ENCODE results near the gene TELO2.

Gene TELO2

DNA sequence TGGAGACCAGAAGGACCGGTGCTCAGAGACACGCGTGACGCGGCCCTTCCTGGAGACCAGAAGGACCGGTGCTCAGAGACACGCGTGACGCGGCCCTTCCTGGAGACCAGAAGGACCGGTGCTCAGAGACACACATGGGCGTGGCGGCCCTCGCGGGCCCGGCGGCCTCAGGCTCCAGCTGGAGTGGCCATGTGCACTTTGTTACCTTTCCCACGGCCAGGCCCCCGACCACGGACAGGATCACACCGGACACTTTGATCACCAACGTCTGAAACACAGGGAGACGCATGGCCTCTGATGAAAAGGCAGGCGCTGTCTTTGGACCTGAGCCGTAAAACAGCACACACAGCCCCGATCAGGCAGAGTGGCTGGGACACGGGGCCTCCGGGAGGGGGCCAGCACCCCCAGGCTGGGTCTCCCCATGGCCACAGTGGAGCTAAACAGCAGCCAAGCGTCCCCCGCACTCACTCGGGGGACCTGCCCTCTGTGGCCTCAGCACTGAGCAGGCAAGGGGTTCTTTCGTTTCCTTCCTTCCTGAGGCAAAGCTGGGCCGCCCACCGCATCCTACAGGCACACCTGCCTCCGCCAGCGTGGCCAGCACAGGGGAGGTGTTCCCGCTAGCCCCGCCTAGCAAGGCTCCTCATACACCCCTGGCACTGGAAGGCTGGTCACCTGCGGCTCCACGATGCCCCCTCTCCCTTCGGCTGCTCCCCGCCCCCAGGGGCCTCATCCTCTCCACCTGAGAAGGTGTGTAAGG is 35.5 kb upstream of the TELO2 start:
- in situ Hi-C loops (cut with MboI; ENCODE audit: low pct_unique_long_range_greater_than_20kb, low sequenced_read_pairs, unreplicated experiment): no loop called here
- no peak for DNase-seq (ENCODE audit: low spot score)
- TF ChIP-seq, protein P1, sequence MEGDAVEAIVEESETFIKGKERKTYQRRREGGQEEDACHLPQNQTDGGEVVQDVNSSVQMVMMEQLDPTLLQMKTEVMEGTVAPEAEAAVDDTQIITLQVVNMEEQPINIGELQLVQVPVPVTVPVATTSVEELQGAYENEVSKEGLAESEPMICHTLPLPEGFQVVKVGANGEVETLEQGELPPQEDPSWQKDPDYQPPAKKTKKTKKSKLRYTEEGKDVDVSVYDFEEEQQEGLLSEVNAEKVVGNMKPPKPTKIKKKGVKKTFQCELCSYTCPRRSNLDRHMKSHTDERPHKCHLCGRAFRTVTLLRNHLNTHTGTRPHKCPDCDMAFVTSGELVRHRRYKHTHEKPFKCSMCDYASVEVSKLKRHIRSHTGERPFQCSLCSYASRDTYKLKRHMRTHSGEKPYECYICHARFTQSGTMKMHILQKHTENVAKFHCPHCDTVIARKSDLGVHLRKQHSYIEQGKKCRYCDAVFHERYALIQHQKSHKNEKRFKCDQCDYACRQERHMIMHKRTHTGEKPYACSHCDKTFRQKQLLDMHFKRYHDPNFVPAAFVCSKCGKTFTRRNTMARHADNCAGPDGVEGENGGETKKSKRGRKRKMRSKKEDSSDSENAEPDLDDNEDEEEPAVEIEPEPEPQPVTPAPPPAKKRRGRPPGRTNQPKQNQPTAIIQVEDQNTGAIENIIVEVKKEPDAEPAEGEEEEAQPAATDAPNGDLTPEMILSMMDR (IDR thresholded peaks at IDR 0.05; ENCODE audit: extremely low read depth, insufficient read depth, missing control alignments): no peak

DNA sequence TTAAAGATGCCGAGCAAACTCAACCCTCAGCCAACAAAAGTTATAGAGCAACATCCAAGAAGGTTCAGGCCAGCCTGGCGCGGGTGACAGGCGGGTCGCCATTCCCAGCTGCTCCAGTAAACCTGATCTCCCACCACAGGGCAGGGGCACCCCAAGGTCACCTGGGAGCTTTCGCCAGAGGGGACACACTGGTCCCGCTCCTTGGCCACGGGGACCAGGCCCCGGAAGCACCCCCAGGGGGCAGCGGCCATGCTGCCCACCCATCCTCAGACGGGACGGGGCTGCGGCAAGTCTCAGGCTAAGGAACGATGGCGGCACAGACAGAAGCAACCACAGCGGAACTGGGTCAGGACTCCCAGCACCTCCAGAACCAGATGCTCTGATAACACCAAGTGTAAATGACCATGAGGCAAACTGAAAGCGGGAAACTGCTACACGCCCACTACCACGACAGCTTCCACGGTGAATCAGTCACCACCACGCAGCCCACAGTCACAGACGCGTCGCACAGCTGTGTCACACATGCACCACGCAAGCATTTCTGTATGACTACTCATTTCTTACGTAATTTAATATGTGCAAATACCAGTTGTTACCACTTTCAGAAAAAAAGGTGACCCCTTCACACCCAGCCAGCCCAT is 34.7 kb upstream of the TELO2 start:
- in situ Hi-C loops (cut with MboI; ENCODE audit: low pct_unique_long_range_greater_than_20kb, low sequenced_read_pairs, unreplicated experiment): no loop called here
- TF ChIP-seq, protein P1 (IDR thresholded peaks at IDR 0.05; ENCODE audit: extremely low read depth, insufficient read depth, missing control alignments): no peak
- DNase-seq (ENCODE audit: low spot score): no peak

DNA sequence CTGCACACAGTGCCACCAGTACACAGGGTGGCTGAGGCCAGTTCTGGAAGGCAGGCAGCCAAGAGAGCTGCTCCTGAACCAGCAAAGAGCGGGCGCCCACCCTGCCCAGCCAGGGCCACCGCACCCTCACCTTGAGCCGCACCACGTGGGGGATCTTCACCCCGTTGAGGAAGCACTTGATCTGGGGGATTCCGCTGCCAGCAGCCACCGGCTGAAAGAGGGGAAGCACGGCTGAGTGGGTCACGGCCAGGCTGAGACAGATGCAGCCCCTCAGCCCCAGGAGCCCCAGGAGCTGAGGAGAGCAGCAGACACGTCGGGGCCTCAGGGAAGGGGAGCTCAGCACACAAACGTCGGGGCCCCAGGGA is 34.2 kb upstream of the TELO2 start:
- DNase-seq (ENCODE audit: low spot score): peak; percentile 82
- in situ Hi-C loops (cut with MboI; ENCODE audit: low pct_unique_long_range_greater_than_20kb, low sequenced_read_pairs, unreplicated experiment): no loop called here
- TF ChIP-seq, protein P1 (IDR thresholded peaks at IDR 0.05; ENCODE audit: extremely low read depth, insufficient read depth, missing control alignments): no peak

DNA sequence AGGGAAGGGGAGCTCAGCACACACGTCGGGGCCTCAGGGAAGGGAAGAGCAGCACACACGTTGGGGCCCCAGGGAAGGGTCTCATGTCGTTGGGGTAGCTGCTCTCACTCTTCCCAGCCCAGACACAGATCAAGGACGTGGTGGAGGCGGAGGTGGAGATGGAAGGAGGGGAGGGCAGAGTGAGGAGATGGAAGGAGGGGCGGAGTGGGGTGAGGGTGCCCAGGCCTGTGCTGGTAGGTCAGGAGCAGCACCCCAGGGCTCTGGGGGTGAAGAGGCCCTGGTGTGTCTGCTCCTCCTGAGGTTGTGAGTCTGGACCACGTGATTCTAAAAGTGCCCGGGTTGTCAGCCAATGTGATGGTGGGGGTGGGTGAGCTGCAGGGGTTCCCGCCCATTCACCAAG is 33.2 kb upstream of the TELO2 start:
- no peak for DNase-seq (ENCODE audit: low spot score)
- TF ChIP-seq, protein P1 (IDR thresholded peaks at IDR 0.05; ENCODE audit: extremely low read depth, insufficient read depth, missing control alignments): no peak
- in situ Hi-C loops (cut with MboI; ENCODE audit: low pct_unique_long_range_greater_than_20kb, low sequenced_read_pairs, unreplicated experiment): no loop called here

DNA sequence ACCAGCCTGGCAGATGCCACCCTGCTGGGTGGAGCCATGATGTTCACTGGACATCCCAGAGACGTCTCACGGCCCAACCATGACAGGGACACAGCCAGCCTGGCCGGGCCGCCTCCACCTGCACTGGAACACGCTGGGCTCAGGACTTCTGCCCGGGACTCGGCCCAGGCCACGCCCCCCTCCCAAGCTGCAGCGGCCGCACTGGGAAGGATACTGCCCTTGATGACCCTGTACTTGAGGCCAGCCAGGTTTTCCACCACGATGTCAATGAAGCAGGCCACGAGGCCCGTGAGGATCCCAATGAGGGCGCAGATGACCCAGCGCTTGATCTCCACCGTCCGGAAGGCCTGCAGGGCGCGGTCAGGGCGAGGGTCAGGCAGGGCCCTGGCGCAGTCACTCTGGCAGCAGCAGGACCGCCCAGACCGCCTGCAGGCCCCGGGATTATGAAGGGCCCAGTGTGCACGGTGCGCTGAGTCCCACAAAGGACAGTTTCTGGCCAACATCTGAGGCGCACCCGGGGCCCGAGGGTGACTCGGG is 32.5 kb upstream of the TELO2 start:
- TF ChIP-seq, protein P1 (IDR thresholded peaks at IDR 0.05; ENCODE audit: extremely low read depth, insufficient read depth, missing control alignments): no peak
- in situ Hi-C loops (cut with MboI; ENCODE audit: low pct_unique_long_range_greater_than_20kb, low sequenced_read_pairs, unreplicated experiment): no loop called here
- no peak for DNase-seq (ENCODE audit: low spot score)

DNA sequence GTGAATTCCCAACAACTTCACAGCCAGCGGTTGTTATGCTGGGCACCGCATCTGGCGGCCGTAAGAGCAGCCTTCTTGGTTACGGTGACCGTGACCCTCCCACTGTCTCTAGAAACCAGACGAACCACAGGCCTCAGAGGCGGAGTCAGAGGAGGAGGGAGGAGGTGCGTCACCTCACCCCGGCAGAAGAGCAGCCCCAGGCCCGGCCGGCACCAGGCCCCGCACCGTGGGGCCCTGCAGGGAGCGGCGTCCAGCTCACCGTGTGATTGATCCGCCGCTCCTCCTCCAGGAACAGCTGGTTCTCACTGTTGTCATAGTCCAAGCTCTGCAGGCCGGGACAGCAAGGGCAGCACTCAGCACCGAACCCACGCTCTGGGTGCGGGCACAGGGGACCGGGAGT is 32.0 kb upstream of the TELO2 start:
- TF ChIP-seq, protein P1 (IDR thresholded peaks at IDR 0.05; ENCODE audit: extremely low read depth, insufficient read depth, missing control alignments): no peak
- DNase-seq (ENCODE audit: low spot score): no peak
- in situ Hi-C loops (cut with MboI; ENCODE audit: low pct_unique_long_range_greater_than_20kb, low sequenced_read_pairs, unreplicated experiment): no loop called here

Measured in GM13977 (cell line).